ENCODE measurements around the gene ATP1A2.

Gene ATP1A2

DNA sequence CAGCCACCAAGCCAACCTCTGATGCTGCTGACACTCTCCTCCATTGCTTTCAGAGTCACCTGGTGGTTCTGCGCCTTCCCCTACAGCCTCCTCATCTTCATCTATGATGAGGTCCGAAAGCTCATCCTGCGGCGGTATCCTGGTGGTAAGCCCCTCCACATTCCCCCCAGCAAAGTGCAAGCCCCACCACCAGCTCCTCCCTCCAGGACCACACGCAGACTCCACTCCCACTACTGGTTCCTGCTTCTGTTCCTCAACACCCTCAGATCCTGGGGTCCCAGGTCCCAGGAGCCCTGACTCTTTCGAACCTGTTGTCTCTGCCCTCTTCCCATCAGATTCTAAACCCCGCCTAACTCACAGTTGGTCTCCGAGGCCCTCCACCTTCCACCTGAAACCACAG, 24.3 kb downstream of the ATP1A2 start:
- Histone ChIP-seq H2BK5ac (ENCODE audit: low read depth, low read length, poor library complexity) (no peak overlapping the region), H3K4me3 (ENCODE audit: low read depth, low read length) (no peak overlapping the region), H4K12ac (ENCODE audit: low read depth, low read length) (no peak overlapping the region), H4K91ac (ENCODE audit: low read depth, low read length) (no peak overlapping the region), H4K8ac (ENCODE audit: low read depth, low read length) (no peak overlapping the region), H3K79me1 (ENCODE audit: low read length) (no peaks in the 10 kb centered on the region), H3K14ac (ENCODE audit: low read length) (no peak overlapping the region), H2AFZ (ENCODE audit: insufficient read depth, low read length, poor library complexity) (no peak overlapping the region), H2BK12ac (ENCODE audit: low read length) (no peak overlapping the region), H3K9me3 (ENCODE audit: insufficient read depth, low read depth, low read length) (no peaks in the 10 kb centered on the region), H3K9ac (ENCODE audit: low read length) (no peak overlapping the region), H3K79me2 (ENCODE audit: control insufficient read depth, insufficient read depth, low read length, poor library complexity) (no peaks in the 10 kb centered on the region), H3K27me3 (ENCODE audit: insufficient read depth, low read length) (no peaks in the 10 kb centered on the region), H3K23ac (ENCODE audit: low read length) (no peak overlapping the region), H2BK120ac (ENCODE audit: insufficient read depth, low read length, poor library complexity) (no peak overlapping the region), H3K27ac (ENCODE audit: low read depth, low read length) (no peak overlapping the region), H3K36me3 (ENCODE audit: control insufficient read depth in 1 of 2, insufficient read depth in 2 of 2, low read length in 2 of 2) (no peaks in the 10 kb centered on the region), H3K4me1 (ENCODE audit: control insufficient read depth in 1 of 2, insufficient read depth in 2 of 2, low read length in 2 of 2) (no peaks in the 10 kb centered on the region), H2AK5ac (ENCODE audit: low read length) (no peak overlapping the region), H3K4me2 (ENCODE audit: low read length) (no peak overlapping the region), H3K18ac (ENCODE audit: low read length) (no peak overlapping the region), H3K4ac (ENCODE audit: low read depth, low read length) (no peak overlapping the region)
- no peak for DNase-seq
- WGBS (ENCODE audit: extremely low coverage, insufficient coverage, insufficient read length) = no CpG with 5 or more reads among the region's 8 CpGs

DNA sequence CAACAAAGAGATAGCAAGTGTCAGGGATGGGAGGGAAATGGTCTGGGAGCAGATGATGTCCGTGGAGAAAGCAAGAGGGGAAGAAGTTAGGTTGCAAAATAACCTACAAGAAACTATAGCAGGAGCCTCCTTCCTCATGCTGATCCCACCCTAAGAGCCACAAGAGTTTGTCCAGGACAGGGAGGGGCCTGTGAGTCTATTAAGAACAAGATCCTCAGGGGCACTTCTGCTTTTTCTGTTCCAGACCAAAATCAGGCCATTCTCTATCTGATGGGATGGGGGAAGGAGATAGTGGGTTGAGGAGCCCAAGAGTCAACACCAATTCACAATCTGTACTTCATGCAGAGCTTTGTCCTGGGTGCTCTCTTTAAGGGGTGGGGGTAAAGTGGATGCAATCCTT, 28.1 kb downstream of the ATP1A2 start:
- H3K14ac ChIP-seq (ENCODE audit: low read length) = no peak overlapping the region
- no peak overlapping the region for H3K23ac ChIP-seq (ENCODE audit: low read length)
- H2AFZ ChIP-seq (ENCODE audit: insufficient read depth, low read length, poor library complexity) = no peak overlapping the region

DNA sequence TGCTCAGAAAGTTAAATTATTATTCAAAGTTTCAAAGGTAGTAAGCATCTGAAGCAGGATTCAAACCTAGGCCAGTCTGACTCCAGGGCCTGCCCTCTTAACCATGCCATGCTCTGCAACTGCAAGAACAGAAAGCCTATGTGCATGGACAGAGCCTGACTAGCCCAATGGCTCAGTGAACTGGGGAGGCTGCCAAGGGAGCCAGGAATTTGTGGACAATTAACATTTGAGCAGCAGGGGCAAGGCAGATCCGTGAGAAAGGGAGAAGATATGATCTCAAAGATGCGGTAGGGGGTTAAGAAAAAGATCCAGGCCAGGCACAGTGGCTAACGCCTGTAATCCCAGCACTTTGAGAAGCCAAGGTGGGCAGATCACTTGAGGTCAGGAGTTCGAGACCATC, 29.4 kb downstream of the ATP1A2 start:
- Histone ChIP-seq H2AFZ (ENCODE audit: insufficient read depth, low read length, poor library complexity) (no peak overlapping the region), H2BK5ac (ENCODE audit: low read depth, low read length, poor library complexity) (no peak overlapping the region), H3K9ac (ENCODE audit: low read length) (no peak overlapping the region), H3K79me1 (ENCODE audit: low read length) (no peaks in the 10 kb centered on the region), H3K27ac (ENCODE audit: low read depth, low read length) (no peak overlapping the region), H2BK120ac (ENCODE audit: insufficient read depth, low read length, poor library complexity) (no peak overlapping the region), H2BK12ac (ENCODE audit: low read length) (no peak overlapping the region), H3K36me3 (ENCODE audit: control insufficient read depth in 1 of 2, insufficient read depth in 2 of 2, low read length in 2 of 2) (no peaks in the 10 kb centered on the region), H2AK5ac (ENCODE audit: low read length) (no peak overlapping the region), H4K12ac (ENCODE audit: low read depth, low read length) (no peak overlapping the region), H3K18ac (ENCODE audit: low read length) (no peak overlapping the region), H3K4me1 (ENCODE audit: control insufficient read depth in 1 of 2, insufficient read depth in 2 of 2, low read length in 2 of 2) (no peaks in the 10 kb centered on the region), H3K4me2 (ENCODE audit: low read length) (no peak overlapping the region), H3K4ac (ENCODE audit: low read depth, low read length) (no peak overlapping the region), H4K91ac (ENCODE audit: low read depth, low read length) (no peak overlapping the region), H4K8ac (ENCODE audit: low read depth, low read length) (no peak overlapping the region), H3K23ac (ENCODE audit: low read length) (no peak overlapping the region), H3K4me3 (ENCODE audit: low read depth, low read length) (no peak overlapping the region), H3K27me3 (ENCODE audit: insufficient read depth, low read length) (no peaks in the 10 kb centered on the region), H3K14ac (ENCODE audit: low read length) (no peak overlapping the region), H3K79me2 (ENCODE audit: control insufficient read depth, insufficient read depth, low read length, poor library complexity) (no peaks in the 10 kb centered on the region), H3K9me3 (ENCODE audit: insufficient read depth, low read depth, low read length) (peaks cover 2% of the 10 kb centered on the region)
- no peak for DNase-seq
- WGBS (ENCODE audit: extremely low coverage, insufficient coverage, insufficient read length) = no CpG with 5 or more reads among the region's 4 CpGs

More for the DNA sequence above, 28.1 kb downstream of the ATP1A2 start:
- Histone ChIP-seq H3K18ac (ENCODE audit: low read length) (no peak overlapping the region), H3K9ac (ENCODE audit: low read length) (no peak overlapping the region), H3K27ac (ENCODE audit: low read depth, low read length) (no peak overlapping the region), H3K4ac (ENCODE audit: low read depth, low read length) (no peak overlapping the region), H4K91ac (ENCODE audit: low read depth, low read length) (no peak overlapping the region), H3K79me1 (ENCODE audit: low read length) (no peaks in the 10 kb centered on the region), H2AK5ac (ENCODE audit: low read length) (no peak overlapping the region), H3K9me3 (ENCODE audit: insufficient read depth, low read depth, low read length) (peaks cover 2% of the 10 kb centered on the region), H3K79me2 (ENCODE audit: control insufficient read depth, insufficient read depth, low read length, poor library complexity) (no peaks in the 10 kb centered on the region), H3K4me2 (ENCODE audit: low read length) (no peak overlapping the region), H2BK5ac (ENCODE audit: low read depth, low read length, poor library complexity) (no peak overlapping the region), H3K4me1 (ENCODE audit: control insufficient read depth in 1 of 2, insufficient read depth in 2 of 2, low read length in 2 of 2) (no peaks in the 10 kb centered on the region), H2BK120ac (ENCODE audit: insufficient read depth, low read length, poor library complexity) (no peak overlapping the region), H2BK12ac (ENCODE audit: low read length) (no peak overlapping the region), H3K27me3 (ENCODE audit: insufficient read depth, low read length) (no peaks in the 10 kb centered on the region), H3K4me3 (ENCODE audit: low read depth, low read length) (no peak overlapping the region), H4K8ac (ENCODE audit: low read depth, low read length) (no peak overlapping the region), H3K36me3 (ENCODE audit: control insufficient read depth in 1 of 2, insufficient read depth in 2 of 2, low read length in 2 of 2) (no peaks in the 10 kb centered on the region), H4K12ac (ENCODE audit: low read depth, low read length) (no peak overlapping the region)
- no peak for DNase-seq
- WGBS (ENCODE audit: extremely low coverage, insufficient coverage, insufficient read length) = no CpG with 5 or more reads among the region's 1 CpG

DNA sequence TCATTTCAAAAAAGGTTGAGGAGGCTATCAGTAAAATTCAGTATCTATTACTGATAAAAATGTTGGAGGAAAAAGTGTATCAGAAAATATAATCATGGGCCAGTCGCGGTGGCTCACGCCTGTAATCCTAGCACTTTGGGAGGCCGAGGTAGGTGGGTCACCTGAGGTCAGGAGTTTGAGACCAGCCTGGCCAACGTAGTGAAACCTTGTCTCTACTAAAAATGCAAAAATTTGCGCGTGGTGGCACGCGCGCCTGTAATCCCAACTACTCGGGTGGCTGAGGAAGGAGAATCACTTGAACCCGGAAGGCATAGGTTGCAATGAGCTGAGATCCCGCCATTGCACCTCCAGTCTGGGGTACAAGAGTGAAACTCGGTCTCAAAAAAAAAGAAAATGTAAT, 30.5 kb downstream of the ATP1A2 start:
- no peaks in the 10 kb centered on the region for H3K79me2 ChIP-seq (ENCODE audit: control insufficient read depth, insufficient read depth, low read length, poor library complexity)
- no peak for DNase-seq
- H3K27ac ChIP-seq (ENCODE audit: low read depth, low read length) = no peak overlapping the region
- H3K4me1 ChIP-seq (ENCODE audit: control insufficient read depth in 1 of 2, insufficient read depth in 2 of 2, low read length in 2 of 2) = no peaks in the 10 kb centered on the region
- no peak overlapping the region for H3K4me2 ChIP-seq (ENCODE audit: low read length)
- no peak overlapping the region for H3K4me3 ChIP-seq (ENCODE audit: low read depth, low read length)
- no peak overlapping the region for H3K14ac ChIP-seq (ENCODE audit: low read length)
- H2AK5ac ChIP-seq (ENCODE audit: low read length) = no peak overlapping the region
- H3K9me3 ChIP-seq (ENCODE audit: insufficient read depth, low read depth, low read length) = peaks cover 2% of the 10 kb centered on the region
- H3K27me3 ChIP-seq (ENCODE audit: insufficient read depth, low read length) = no peaks in the 10 kb centered on the region
- no peak overlapping the region for H3K9ac ChIP-seq (ENCODE audit: low read length)
- no peak overlapping the region for H2BK12ac ChIP-seq (ENCODE audit: low read length)
- H4K12ac ChIP-seq (ENCODE audit: low read depth, low read length) = no peak overlapping the region
- H3K23ac ChIP-seq (ENCODE audit: low read length) = no peak overlapping the region
- H4K8ac ChIP-seq (ENCODE audit: low read depth, low read length) = no peak overlapping the region
- no peak overlapping the region for H4K91ac ChIP-seq (ENCODE audit: low read depth, low read length)
- H3K36me3 ChIP-seq (ENCODE audit: control insufficient read depth in 1 of 2, insufficient read depth in 2 of 2, low read length in 2 of 2) = no peaks in the 10 kb centered on the region
- WGBS (ENCODE audit: extremely low coverage, insufficient coverage, insufficient read length) = no CpG with 5 or more reads among the region's 14 CpGs
- no peak overlapping the region for H2AFZ ChIP-seq (ENCODE audit: insufficient read depth, low read length, poor library complexity)
- H2BK5ac ChIP-seq (ENCODE audit: low read depth, low read length, poor library complexity) = no peak overlapping the region
- H3K79me1 ChIP-seq (ENCODE audit: low read length) = no peaks in the 10 kb centered on the region
- no peak overlapping the region for H3K4ac ChIP-seq (ENCODE audit: low read depth, low read length)
- no peak overlapping the region for H3K18ac ChIP-seq (ENCODE audit: low read length)
- no peak overlapping the region for H2BK120ac ChIP-seq (ENCODE audit: insufficient read depth, low read length, poor library complexity)

All from trophoblast cell (in vitro differentiated cells and primary cell).